ENCODE measurements around the gene NAP1L4. TPM values are rescaled to one million over a fixed set of nuclear protein-coding genes. Genes with fewer than 3 reads are reported as not detected.

Gene NAP1L4
- total and polyA plus RNA-seq, 5 donors = 132 to 188 (median 152) TPM

DNA sequence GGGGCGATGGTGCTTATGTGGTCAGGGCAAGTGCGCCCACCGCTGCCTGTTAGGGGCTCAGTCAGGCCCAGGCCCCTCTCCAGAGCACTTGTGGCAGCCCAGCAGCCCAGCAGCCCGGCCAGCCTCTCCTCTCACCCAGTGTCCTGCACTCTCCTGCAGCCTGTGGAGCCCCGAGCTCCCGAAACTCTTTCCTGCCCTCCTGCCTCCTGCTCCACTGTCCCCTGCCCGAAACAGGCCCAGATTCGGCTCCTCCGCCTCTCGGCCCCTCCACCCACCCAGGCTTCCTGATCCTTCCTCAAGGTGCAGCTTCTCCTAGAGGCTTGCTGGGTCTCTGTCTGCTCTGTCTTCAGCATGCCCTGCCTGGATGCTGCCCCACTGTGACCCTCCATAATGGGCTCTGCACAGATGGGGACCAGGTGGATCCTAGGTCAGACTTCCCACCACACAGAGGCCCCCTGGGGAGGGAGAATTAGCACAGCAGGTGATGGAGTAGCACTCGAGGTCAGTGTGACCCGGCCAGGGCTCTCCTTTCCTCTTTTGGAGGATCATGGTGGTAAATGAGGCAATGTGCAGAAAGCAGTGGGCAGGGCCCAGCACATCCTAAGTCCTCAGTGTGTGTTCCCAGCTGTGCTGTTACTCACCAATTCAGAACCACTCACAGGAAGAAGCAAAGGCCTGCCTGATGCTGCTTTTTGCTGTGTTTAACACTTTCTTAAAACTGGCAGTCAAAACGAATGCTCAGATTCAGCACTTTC is 18.6 kb upstream of the NAP1L4 start:
- Histone ChIP-seq H3K27me3 (ENCODE audit: control insufficient read depth, insufficient read depth) (no peaks in the 10 kb centered on the region), H3K9me3 (ENCODE audit: control insufficient read depth, low read length) (no peaks in the 10 kb centered on the region), H3K4me3 (ENCODE audit: low read length) (no peak overlapping the region), H3K4me1 (ENCODE audit: control insufficient read depth, insufficient read depth, low read length) (no peaks in the 10 kb centered on the region), H3K27ac (ENCODE audit: low read length) (no peak overlapping the region)
- ATAC-seq = no peak
- DNase-seq = no peak
- intact Hi-C loops (cut with DNase I) = no loop called here
- WGBS = 87% methylated on average over 13 of the region's 13 CpGs

DNA sequence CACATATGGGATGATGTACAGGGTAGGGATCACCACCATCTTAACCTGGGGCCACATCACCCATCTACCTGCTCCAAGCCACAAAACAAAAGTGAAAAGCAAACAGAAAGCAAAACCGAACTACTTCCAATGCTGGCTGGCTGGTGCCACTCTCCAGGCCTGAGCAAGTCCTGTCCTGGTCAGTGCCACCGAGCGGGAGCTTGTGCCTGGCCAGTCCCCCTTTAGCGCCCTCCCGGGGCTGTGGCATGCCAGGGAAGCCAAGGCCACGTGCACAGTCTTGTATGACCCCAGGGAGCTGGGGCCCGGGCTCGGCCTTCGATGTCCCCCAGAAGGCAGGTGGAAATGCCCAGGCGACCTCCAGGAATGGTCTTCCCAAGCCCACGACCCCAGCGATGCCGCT is 17.9 kb upstream of the NAP1L4 start:
- Histone ChIP-seq H3K4me3 (ENCODE audit: low read length) (no peak overlapping the region), H3K9me3 (ENCODE audit: control insufficient read depth, low read length) (no peaks in the 10 kb centered on the region), H3K27me3 (ENCODE audit: control insufficient read depth, insufficient read depth) (no peaks in the 10 kb centered on the region), H3K27ac (ENCODE audit: low read length) (no peak overlapping the region), H3K4me1 (ENCODE audit: control insufficient read depth, insufficient read depth, low read length) (no peaks in the 10 kb centered on the region)
- intact Hi-C loops (cut with DNase I) = no loop called here
- no peak for DNase-seq
- no peak for ATAC-seq
- WGBS = 90% methylated on average over 13 of the region's 13 CpGs

DNA sequence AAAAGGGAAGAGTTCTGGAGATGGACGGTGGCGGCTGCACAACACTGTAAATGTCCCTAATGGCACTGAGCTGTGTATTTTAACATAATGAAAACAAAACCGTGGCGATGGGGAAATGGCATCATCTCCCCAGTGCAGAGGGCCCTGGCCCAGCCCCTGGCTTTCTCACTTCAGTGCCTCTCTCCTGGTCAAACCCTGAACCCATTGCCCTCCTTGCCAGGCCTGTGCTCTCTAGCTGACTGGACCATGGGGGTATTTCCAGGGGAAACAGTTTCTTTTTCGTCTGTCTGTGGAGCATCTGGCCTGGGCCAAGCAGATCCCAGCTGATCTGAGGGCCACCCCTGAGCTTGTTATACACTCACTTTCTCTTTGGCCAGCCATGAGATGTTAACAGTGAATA is 17.4 kb upstream of the NAP1L4 start:
- Histone ChIP-seq H3K9me3 (ENCODE audit: control insufficient read depth, low read length) (no peaks in the 10 kb centered on the region), H3K4me1 (ENCODE audit: control insufficient read depth, insufficient read depth, low read length) (no peaks in the 10 kb centered on the region), H3K27ac (ENCODE audit: low read length) (no peak overlapping the region), H3K4me3 (ENCODE audit: low read length) (no peak overlapping the region), H3K27me3 (ENCODE audit: control insufficient read depth, insufficient read depth) (no peaks in the 10 kb centered on the region)
- no peak for DNase-seq
- WGBS = 64% methylated on average over 5 of the region's 5 CpGs
- intact Hi-C loops (cut with DNase I) = no loop called here
- no peak for ATAC-seq

DNA sequence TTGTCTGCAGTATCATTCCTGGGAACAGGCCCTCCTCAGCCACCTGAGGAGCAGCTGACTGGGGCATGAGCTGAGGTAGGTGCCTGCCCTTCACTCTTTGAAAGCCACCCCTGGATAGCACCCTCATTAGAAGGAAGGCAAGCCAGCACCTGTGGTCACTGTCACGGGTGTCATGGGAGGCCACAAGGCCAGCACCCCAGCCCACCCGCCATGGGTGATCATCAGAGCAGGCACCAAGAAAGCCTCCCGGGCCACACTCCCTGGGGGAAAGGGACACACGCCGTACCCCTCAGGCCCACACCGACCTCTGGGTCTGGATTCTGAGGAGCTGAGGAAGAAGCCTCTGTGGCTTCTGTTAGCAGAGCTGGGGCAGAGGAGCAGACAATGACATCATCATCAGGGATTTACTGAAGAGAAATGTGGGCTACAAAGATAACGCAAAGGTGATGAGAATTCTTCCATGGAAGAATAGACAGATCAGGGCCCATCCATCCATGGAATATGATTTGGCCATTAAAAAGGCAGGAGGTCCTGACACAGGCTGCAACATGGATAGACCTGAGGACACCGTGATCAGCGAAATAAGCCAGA is 16.7 kb upstream of the NAP1L4 start:
- intact Hi-C loops (cut with DNase I) = no loop called here
- H3K9me3 ChIP-seq (ENCODE audit: control insufficient read depth, low read length) = no peaks in the 10 kb centered on the region
- H3K4me1 ChIP-seq (ENCODE audit: control insufficient read depth, insufficient read depth, low read length) = no peaks in the 10 kb centered on the region
- H3K27ac ChIP-seq (ENCODE audit: low read length) = no peak overlapping the region
- no peaks in the 10 kb centered on the region for H3K27me3 ChIP-seq (ENCODE audit: control insufficient read depth, insufficient read depth)
- 92% methylated on average over 9 of the region's 9 CpGs for WGBS
- no peak for DNase-seq
- no peak overlapping the region for H3K4me3 ChIP-seq (ENCODE audit: low read length)
- ATAC-seq = no peak

DNA sequence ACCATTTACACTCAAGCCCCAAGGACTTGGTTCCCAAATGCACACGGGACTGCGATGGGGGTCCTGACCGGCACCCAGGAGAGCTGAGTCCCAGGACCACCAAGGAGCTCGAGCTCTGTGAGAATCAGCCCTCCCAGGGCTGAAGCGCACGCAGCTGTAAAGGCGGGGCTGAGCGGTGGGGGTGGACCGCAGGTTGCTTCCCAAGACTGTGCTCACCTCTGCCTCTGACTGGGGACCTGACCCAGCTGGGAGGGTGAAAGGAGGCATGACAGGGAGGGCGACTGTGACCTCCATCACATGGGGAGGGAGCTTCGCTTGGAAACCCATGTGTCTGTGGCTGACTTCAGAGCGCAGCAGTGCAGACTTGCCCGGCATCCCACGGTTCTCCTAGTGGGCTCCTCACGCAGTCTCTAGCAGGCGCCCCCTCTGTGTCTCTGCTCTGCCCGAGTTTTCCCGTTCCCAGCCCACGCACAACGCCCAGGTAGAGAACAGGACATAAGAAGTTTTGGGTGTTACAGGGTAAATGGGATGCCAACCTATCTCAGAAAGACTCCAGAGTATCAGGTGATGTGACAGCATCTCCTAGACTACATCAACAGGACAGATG is 15.4 kb upstream of the NAP1L4 start:
- Histone ChIP-seq H3K4me3 (ENCODE audit: low read length) (no peak overlapping the region), H3K9me3 (ENCODE audit: control insufficient read depth, low read length) (no peaks in the 10 kb centered on the region), H3K27ac (ENCODE audit: low read length) (no peak overlapping the region), H3K4me1 (ENCODE audit: control insufficient read depth, insufficient read depth, low read length) (no peaks in the 10 kb centered on the region), H3K27me3 (ENCODE audit: control insufficient read depth, insufficient read depth) (no peaks in the 10 kb centered on the region)
- ATAC-seq (no peak), DNase-seq (peak in 1 of 3 donors; percentile 30)
- intact Hi-C loops (cut with DNase I) = no loop called here
- WGBS = 93% methylated on average over 20 of the region's 20 CpGs

DNA sequence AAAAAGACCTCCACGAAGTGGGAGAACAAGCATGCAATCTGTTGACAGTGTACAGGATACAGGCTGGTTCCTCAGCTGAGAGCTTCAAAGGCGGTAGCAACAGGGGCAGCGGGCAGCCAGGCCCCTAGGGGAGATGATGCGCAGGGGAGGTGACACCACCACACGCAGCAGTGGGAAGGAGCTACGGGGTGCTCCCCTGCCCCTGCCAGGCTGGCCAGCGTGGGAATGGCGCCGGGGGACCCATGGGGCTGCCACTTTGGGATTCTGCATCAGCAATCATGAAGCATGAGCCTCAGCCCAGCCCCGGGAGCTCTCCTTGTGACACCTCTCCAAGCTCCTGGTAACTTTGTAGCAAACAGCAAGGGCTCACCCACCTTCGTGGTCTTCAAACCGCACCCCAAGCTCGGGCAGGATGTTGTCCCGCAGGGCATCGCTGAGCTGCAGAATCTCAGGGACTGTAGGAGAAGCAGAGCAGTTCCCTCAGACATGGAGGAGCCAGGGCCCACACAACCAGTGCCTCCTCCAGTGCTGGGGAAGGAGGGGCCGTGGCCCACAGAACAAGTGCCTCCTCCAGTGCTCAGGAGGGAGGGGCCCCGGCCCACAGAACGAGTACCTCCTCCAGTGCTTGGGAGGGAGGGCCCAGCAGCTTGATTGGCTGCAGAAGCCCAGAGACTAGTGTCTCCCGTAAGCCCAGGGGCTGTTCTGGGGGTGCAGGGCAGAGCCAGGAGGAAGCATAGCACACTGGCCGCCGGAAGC is 14.6 kb upstream of the NAP1L4 start:
- ATAC-seq (no peak), DNase-seq (peak in 1 of 3 donors; percentile 35)
- Histone ChIP-seq H3K9me3 (ENCODE audit: control insufficient read depth, low read length) (no peaks in the 10 kb centered on the region), H3K27me3 (ENCODE audit: control insufficient read depth, insufficient read depth) (no peaks in the 10 kb centered on the region), H3K4me3 (ENCODE audit: low read length) (no peak overlapping the region), H3K27ac (ENCODE audit: low read length) (no peak overlapping the region), H3K4me1 (ENCODE audit: control insufficient read depth, insufficient read depth, low read length) (no peaks in the 10 kb centered on the region)
- 81% methylated on average over 21 of the region's 21 CpGs for WGBS
- intact Hi-C loops (cut with DNase I) = no loop called here

DNA sequence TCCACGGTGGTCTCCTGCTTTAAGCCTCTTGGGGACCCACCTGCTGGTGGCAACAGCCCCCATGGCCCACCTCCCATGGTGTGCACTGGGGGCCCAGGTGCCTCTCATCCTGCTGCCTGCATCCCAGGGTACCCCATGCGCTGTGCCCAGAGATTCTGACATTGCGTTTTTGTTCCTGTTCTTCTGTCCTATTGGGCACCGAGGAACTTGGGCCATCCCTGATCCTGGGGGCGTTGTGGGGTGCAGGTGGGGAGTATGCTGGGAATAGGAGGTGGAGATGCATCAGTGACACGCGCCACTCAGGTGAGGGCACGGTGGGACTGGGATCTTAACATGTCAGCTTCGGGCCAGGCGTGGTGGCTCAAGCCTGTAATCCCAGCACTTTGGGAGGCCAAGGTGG is 12.4 kb upstream of the NAP1L4 start:
- no peak for DNase-seq

DNA sequence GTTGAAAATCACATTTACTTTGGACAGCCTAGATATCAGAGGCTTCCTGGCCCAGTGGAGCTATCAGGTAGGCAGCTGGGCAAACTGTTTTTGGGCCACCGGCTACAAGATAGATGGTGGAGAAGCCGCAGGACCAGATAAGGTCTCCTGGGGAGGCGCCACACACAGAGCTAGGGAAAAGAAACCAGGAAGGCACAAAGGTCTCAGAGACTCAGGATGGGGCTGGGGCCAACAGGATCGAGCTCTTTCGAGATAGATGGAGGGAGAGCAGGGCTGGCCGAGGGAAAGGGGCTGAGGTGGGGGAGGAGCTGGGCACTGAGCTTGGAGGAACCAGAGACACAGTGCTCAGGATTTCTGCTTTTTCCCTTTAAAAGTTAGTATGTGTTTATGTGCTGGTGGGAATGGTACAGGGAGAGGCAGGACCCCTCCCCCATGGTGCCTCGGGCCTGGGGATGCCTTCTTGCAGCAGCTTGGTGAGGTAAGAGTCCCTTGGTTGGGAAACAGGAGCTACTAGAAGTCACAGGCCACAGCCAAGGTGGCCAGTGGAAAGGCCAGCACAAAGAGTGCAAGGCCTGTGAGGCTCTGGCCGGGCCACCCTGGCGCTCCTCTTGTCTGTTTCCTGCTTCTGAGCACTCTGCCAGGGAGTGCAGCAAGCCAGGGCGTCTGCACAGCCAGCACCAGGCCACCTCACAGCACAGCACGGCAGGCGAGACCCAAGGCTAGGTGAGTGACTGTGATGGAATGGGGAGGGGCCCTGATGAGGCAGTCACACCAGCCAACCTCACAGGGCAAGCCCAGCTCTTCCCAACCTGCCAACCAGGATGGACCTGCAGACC is 11.5 kb upstream of the NAP1L4 start:
- Histone ChIP-seq H3K27me3 (ENCODE audit: control insufficient read depth, insufficient read depth) (no peaks in the 10 kb centered on the region), H3K4me1 (ENCODE audit: control insufficient read depth, insufficient read depth, low read length) (no peaks in the 10 kb centered on the region), H3K4me3 (ENCODE audit: low read length) (no peak overlapping the region), H3K9me3 (ENCODE audit: control insufficient read depth, low read length) (no peaks in the 10 kb centered on the region), H3K27ac (ENCODE audit: low read length) (no peak overlapping the region)
- DNase-seq = no peak
- no peak for ATAC-seq
- intact Hi-C loops (cut with DNase I) = no loop called here
- 86% methylated on average over 12 of the region's 12 CpGs for WGBS

More for the DNA sequence above, 12.4 kb upstream of the NAP1L4 start:
- Histone ChIP-seq H3K9me3 (ENCODE audit: control insufficient read depth, low read length) (no peaks in the 10 kb centered on the region), H3K4me3 (ENCODE audit: low read length) (no peak overlapping the region), H3K27ac (ENCODE audit: low read length) (no peak overlapping the region), H3K27me3 (ENCODE audit: control insufficient read depth, insufficient read depth) (no peaks in the 10 kb centered on the region), H3K4me1 (ENCODE audit: control insufficient read depth, insufficient read depth, low read length) (no peaks in the 10 kb centered on the region)
- intact Hi-C loops (cut with DNase I) = no loop called here
- 96% methylated on average over 10 of the region's 10 CpGs for WGBS
- ATAC-seq = no peak

DNA sequence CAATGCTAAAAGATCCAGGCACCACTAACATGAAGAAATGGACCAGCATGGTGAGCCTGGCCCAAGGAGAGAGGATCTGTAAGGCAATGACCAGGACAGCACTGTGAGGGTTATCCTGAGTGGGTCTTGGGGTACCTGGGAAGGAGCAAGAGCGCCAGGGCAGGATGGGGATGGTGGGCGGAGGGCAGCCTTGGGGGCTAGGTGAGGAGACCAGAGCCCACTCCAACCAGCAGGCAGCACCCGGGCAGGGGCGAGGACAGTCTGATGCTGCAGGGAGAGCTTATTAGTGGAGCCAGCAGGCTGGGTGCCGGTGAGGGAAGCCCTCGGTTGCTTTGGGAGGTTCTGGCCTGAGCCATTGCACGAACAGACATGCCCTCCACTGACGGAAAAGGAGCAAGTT is 10.7 kb upstream of the NAP1L4 start:
- Histone ChIP-seq H3K27me3 (ENCODE audit: control insufficient read depth, insufficient read depth) (no peaks in the 10 kb centered on the region), H3K27ac (ENCODE audit: low read length) (no peak overlapping the region), H3K4me1 (ENCODE audit: control insufficient read depth, insufficient read depth, low read length) (no peaks in the 10 kb centered on the region), H3K4me3 (ENCODE audit: low read length) (no peak overlapping the region), H3K9me3 (ENCODE audit: control insufficient read depth, low read length) (no peaks in the 10 kb centered on the region)
- intact Hi-C loops (cut with DNase I) = no loop called here
- no peak for ATAC-seq
- 92% methylated on average over 8 of the region's 8 CpGs for WGBS
- no peak for DNase-seq

DNA sequence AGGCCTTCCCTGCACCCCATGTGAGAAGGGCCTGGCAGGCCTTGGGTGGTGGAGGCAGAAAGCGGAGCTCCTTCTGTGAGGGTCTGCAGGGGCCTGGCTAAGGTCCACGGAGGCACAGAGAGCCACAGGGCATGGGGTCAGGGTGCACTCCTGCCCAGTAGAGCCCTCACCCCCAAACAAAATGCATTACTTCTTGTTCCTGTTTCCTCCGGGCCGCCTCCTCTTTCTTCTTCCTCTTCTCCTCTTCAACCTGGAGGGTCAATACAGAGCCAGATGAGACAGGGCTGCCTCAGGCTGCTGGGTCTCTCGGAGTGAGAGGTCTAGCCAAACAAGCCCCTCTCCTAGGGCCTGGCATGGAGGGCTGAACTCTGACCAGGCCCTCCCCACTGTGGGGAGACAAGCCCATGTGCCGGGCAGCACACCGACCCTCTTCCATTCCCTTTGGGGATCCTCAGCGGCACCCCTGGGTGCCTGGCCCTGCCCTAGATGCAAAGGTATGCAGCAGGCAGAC is 10.3 kb upstream of the NAP1L4 start:
- H3K9me3 ChIP-seq (ENCODE audit: control insufficient read depth, low read length) = no peaks in the 10 kb centered on the region
- 91% methylated on average over 8 of the region's 8 CpGs for WGBS
- no peak overlapping the region for H3K27ac ChIP-seq (ENCODE audit: low read length)
- no peak overlapping the region for H3K4me3 ChIP-seq (ENCODE audit: low read length)
- ATAC-seq (no peak), DNase-seq (no peak)
- H3K27me3 ChIP-seq (ENCODE audit: control insufficient read depth, insufficient read depth) = no peaks in the 10 kb centered on the region
- intact Hi-C loops (cut with DNase I) = no loop called here
- H3K4me1 ChIP-seq (ENCODE audit: control insufficient read depth, insufficient read depth, low read length) = no peaks in the 10 kb centered on the region

Data from right cardiac atrium (tissue), 5 donors.